ENCODE measurements around the gene RAB24. TPM values are rescaled to one million over a fixed set of nuclear protein-coding genes. Genes with fewer than 3 reads are reported as not detected.

RAB24 gene
- total RNA-seq, 2 donors from 2014 or later: 8.8 to 17.6 TPM

Other genes with a start within 250 kb of the RAB24 start
- gene FGFR4, start 216.8 kb downstream of the RAB24 start, total RNA-seq: 1 to 10 TPM; 1.4 to 3.8 TPM
- 100 to 1,000 TPM; 103 TPM for gene NSD1, start 169.9 kb downstream of the RAB24 start, total RNA-seq
- gene PRELID1, start 80 bp upstream of the RAB24 start, total RNA-seq: 10 to 100 TPM; 44.9 to 55.8 TPM
- gene MXD3, start 8.2 kb upstream of the RAB24 start, total RNA-seq: 10 to 100 TPM in 1 of 2 donors, 1 to 10 TPM in 1; 8.7 to 11.8 TPM
- gene LMAN2, start 47.9 kb upstream of the RAB24 start, total RNA-seq: 10 to 100 TPM; 75.5 to 89.8 TPM
- 100 to 1,000 TPM in 1 of 2 donors, 10 to 100 TPM in 1; 76.7 to 110 TPM for gene RGS14, start 54.2 kb upstream of the RAB24 start, total RNA-seq
- gene SLC34A1, start 80.7 kb upstream of the RAB24 start, total RNA-seq: under 1 TPM; 0.31 to 0.40 TPM
- gene PFN3, start 96.9 kb upstream of the RAB24 start, total RNA-seq: not detected
- 1 to 10 TPM in 1 of 2 donors, under 1 TPM in 1; 0.62 to 1.1 TPM for gene F12, start 105.8 kb upstream of the RAB24 start, total RNA-seq
- 100 to 1,000 TPM; 178 to 232 TPM for gene GRK6, start 123.0 kb upstream of the RAB24 start, total RNA-seq
- gene PRR7, start 143.1 kb upstream of the RAB24 start, total RNA-seq: 10 to 100 TPM; 32.0 to 40.1 TPM
- gene DBN1, start 169.9 kb upstream of the RAB24 start, total RNA-seq: 1 to 10 TPM; 1.2 to 5.0 TPM
- 10 to 100 TPM in 1 of 2 donors, 1 to 10 TPM in 1; 6.8 to 16.2 TPM for gene PDLIM7, start 193.9 kb upstream of the RAB24 start, total RNA-seq
- gene DOK3, start 206.1 kb upstream of the RAB24 start, total RNA-seq: 1 to 10 TPM; 5.1 to 8.0 TPM
- gene DDX41, start 213.2 kb upstream of the RAB24 start, total RNA-seq: 10 to 100 TPM; 58.6 to 66.9 TPM

Data from T-helper 17 cell (primary cell).